Stimulated activated CD8-positive, alpha-beta memory T cell treated with anti-CD3 and anti-CD28 coated beads, Interleukin-4, amount 100 ng/mL, for 48 hours (primary cell): Measurements from ENCODE around the gene EDN1.
"Not testable (repeated sequence)": the region's sequence is repeated elsewhere in the genome, so short reads cannot be mapped to it uniquely, and the experiment has no call there.

Experiments
- DNase-seq: peaks from one replicate; pipeline ENCODE4 v3.0.0-alpha.2; 2020

Gene EDN1

GRCh38 chr6:12328701-12329100 is 38.5 kb downstream of the EDN1 start:
- no peak for DNase-seq

DNA sequence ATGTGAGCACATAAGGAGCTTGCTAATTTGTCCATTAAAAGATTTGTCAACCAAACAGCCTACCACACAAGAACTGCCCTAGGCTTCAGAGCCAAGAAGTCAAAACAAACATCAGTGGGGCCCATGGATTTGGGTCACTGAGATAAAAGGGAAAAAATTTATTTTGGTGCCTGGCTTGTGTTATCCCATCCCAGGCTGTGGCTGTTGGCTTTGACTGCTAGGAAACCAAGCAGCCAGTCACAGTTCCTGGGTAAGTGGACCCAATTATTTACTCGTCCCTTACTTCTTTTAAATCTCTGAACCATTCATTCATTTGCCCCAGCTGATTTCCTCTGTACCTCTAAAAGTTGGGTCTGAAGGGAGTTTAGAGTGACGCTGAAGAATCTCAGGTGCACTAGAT is 41.3 kb downstream of the EDN1 start:
- DNase-seq: no peak

DNA sequence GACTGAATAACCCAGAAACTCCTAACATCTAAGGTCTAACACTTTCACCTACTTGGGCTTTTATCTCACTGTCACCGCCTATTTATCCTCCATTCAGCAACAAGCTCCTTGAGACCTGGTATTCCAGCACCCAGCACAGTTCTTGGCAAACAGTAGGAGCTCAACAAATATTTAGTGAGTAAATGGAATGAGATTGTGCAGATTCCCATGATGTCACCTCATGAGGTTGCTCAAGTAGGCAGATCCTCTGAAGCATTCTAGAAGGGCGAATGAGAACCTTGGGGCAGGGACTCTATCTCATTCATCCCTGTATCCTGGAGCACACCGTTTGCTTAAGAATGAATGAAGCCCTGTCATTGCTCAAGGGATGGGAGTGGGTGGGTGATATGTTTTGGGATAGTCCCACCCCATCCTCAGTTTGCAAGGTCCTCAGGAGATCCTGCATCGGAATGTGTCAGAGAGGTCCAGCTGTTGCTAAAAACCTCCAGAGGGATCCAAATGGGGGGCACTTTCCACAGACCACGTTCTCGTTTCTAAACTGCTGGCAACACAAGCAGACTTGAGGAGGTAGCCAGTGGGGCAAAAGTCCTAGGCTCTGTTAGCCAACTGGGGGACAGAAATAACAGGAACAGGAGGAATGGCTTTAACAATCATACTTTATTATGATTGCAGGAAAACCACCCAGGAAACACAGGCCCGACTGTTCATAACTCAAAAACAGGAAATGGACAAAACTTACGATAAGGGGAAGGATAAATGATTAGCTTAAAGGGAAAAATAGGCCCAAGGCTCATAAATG is 42.0 kb downstream of the EDN1 start:
- DNase-seq: no peak

DNA sequence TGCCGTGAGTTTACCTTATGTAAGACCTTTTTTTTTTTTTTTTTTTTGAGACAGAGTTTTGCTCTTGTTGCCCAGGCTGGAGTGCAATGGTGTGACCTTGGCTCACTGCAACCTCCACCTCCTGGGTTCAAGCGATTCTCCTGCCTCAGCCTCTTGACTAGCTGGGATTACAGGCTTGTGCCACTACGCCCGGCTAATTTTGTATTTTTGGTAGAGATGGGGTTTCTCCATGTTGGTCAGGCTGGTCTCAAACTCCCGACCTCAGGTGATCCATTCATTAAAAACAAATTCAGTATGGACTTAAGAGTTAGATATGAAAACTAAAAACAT is 42.6 kb downstream of the EDN1 start:
- DNase-seq: not testable (repeated sequence)

- no peak for DNase-seq
These were observed 43.0 kb downstream of the EDN1 start for GRCh38 chr6:12333128-12333527.

DNA sequence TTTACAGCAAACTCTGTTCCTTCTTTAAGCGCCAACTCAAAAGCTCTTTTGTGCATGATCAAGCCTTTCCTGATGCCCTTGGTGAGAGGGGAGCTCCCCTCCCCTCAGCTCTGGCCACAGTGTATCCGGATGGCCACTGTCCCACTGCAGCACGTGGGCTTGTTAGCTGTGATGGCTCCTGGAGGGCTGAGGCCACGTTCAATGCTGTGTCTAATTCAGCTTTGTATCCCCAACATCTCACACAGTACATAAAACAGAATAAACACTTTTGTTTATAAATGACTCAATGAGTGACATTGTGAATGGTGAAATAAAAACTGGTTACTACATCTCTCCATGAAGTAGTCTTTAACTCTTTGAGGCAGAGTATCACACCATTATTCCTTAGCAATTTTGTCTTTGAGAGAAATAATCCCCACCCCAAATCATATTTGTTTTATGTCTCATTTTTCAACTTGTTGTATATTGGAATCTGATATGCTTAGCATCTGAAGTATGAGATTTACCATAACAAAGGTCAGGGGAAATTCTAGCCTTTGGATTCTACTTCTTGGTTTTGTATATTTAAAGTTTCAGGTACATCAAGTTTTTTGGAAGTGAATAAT is 44.5 kb downstream of the EDN1 start:
- DNase-seq: no peak

GRCh38 chr6:12335131-12335527 is 45.0 kb downstream of the EDN1 start:
- no peak for DNase-seq

DNA sequence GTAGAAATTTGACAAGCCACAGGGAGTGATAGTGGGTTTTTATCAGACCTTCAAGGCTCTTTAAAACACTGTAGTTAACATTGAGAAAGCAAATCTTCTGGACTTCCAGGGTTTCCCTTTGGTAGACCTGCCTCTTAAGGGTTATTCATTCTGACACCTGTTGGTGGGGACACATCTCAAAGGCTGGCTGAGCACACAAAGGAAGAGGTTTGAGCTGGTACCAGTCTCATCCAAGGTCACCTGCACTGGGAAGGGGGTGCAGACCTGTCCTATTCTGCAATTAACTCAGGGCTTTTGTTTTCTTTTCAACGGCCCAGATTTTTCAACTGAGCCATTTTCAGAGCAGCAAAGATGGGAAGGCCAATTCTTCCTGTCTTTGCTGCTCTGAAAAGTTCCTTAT is 45.6 kb downstream of the EDN1 start:
- DNase-seq: no peak

- DNase-seq: no peak
These were observed 46.2 kb downstream of the EDN1 start for GRCh38 chr6:12336121-12336971.

- DNase-seq: no peak
These were observed 48.9 kb downstream of the EDN1 start for GRCh38 chr6:12339022-12339421.

- DNase-seq: no peak
These were observed 49.8 kb downstream of the EDN1 start for GRCh38 chr6:12339808-12340487.

- DNase-seq: no peak
These were observed 50.3 kb downstream of the EDN1 start for GRCh38 chr6:12340488-12340818.

DNA sequence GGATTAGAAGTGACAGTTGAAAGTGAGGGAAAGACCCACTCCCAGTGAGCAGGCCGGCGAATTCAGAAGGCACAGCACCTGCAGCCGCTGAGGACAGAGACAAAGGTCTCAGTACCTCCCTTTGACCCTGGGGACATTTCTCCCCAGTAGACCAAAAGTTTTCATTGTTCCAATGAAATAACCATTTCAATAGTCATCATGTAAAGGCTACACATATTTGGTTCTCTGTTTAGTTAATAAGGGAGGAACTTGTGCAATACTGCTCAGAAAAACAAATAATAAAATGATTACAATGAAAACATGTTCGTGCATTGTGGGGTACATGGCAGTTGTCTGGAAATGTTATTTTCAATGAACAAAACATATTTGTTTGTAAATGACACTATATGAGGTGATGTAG is 52.5 kb downstream of the EDN1 start:
- DNase-seq: no peak

DNA sequence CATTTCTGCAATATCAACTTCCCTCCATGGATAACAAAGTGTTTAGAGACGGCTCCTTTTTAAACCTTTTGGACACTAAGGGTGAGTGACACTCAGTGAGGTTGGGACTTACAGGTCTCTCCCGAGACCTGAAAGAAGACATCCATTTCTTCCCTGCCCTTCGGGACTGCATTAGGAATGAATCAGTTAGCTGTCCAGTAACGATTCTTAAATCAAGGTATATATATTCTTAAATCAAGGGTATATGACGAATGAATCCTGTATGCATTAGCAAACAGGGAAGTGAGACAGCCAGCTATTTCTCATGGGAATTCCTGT is 52.9 kb downstream of the EDN1 start:
- DNase-seq: no peak

GRCh38 chr6:12343440-12344162 is 53.4 kb downstream of the EDN1 start:
- no peak for DNase-seq

DNA sequence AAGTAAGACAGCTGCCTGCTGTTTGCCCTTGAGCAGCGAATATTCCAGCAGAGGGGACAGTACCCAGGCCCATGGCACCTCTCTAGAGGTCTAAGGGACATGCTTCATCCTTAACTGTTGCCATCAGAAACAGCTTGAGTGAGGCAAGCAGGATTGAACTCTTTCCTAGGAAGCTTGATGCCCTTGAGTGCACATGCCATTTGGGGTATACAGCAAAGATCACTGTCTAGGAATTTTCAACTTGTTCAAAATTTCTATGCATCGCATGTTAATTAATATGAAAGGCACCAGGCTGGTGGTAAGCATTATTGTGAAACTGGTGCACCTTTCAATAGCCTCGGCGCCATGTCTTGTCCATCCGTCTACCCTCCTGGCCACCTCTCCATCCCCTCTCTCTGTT is 54.1 kb downstream of the EDN1 start:
- DNase-seq: no peak

DNA sequence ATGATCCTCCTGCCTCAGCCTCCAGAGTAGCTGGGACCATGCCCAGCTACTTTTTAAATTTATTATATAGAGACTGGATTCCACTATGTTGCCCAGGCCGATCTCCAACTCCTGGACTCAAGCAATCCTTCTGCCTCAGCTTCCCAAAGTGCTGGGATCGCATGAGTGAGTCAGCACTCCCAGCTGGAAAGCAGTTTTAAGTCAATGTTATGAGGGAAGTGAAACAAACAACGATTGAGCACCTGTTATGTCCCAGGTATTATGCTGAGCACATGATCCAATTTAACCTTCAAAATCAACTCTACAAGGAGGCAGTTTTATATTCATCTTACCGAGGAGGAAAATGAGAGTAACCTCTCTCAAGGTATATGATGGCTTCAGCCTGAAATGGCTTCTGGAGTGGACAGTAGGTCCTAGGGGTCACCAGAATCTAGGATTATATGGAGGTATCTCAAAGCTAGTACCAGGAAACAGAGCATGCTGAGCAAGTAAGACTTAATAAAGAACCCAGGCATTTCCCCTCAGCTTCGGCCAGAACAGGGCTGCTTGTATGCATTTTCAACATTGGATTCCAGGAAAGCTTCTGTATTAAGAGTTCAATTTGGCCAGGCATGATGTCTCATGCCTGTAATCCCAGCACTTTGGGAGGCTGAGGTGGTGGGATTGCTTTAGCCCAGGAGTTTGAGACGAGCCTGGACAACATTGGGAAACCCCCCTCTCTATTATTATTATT is 55.0 kb downstream of the EDN1 start:
- no peak for DNase-seq

DNA sequence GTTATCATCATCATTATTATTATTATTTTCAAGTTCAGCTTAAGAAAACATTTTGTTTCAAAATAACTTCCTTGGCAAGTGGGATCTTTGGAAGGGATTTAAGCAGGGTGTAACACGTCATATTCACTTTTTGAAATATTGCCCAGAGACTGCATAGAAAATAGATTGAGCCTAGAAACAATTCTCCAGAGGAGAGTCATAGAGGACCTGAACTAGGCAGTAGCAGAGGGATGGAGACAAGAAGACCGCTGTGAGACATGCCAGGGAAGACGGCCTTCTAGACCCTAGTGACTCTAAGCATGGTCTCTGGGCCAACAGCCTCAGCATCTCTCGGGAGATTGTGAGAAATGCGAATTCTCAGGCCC is 55.5 kb downstream of the EDN1 start:
- DNase-seq: no peak
